NCI-H1105 treated with DMSO at 0.1 percent for 48 hours (cell line): ENCODE measurements around the gene UNC119B.

Experiments used
- DNase-seq: peaks from one replicate; lab custom pipeline; 2025; lab: John Stamatoyannopoulos, UW

UNC119B gene

GRCh38 chr12:120688527-120689071 is 21.7 kb upstream of the UNC119B start:
- no peak for DNase-seq

DNA sequence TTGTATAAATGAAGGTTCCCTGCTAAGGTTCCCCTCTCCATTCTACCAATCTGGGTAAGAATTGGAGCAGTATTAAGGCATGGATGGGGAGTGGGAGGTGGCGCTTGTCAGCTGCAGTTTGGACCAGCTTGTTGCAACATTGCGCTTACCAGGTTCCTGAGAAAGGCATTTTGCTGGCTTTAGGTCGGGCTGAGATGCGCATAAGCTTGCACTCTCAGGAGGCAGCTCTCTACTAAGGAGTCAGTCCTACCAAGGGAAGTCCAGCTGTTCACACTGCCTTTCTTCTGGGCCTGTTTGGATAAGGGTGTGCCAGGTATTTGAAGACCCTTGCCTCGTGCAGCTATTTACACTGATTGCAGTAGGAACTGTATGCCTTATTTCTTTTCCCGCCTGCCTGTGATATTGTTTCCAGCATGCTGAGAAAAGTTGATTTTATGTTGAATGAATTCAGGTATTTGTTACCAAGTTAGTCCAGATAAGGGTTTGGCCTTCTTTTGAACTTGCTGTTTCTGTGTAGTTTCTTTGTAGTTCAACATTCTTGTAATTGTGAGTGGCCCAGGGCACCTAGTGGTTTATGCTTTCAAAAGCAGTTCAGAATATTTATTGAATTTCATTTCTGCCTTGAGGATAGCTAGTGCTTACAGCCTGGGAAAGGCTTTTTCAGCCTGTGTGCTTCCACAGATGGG is 20.7 kb upstream of the UNC119B start:
- no peak for DNase-seq

- DNase-seq: no peak
These were observed 20.2 kb upstream of the UNC119B start for GRCh38 chr12:120690083-120690450.

GRCh38 chr12:120690978-120691377 is 19.3 kb upstream of the UNC119B start:
- DNase-seq: no peak

DNA sequence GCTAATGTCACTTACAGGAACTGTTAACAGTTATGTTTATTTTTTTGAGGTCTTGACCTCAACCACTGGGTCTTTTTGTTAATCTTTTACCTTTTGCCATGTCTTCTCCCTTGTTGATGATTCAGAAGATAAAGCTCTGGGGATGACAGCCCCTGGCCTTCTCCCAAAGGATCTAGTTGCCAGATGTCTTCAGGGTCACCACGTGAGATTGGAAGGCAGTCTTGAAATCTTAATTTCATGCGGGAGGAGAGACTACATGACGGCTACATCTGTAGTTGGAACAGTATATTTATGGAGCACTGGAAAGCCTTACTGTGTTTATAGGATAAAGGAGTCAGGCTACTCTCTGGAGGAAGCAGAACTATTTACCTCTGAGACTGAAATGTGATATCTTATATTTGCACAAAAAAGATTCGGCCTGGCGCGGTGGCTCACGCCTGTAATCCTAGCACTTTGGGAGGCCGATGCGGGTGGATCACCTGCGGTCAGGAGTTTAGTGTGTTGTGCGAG is 17.7 kb upstream of the UNC119B start:
- no peak for DNase-seq

- no peak for DNase-seq
These were observed 16.4 kb upstream of the UNC119B start for GRCh38 chr12:120693848-120694247.

DNA sequence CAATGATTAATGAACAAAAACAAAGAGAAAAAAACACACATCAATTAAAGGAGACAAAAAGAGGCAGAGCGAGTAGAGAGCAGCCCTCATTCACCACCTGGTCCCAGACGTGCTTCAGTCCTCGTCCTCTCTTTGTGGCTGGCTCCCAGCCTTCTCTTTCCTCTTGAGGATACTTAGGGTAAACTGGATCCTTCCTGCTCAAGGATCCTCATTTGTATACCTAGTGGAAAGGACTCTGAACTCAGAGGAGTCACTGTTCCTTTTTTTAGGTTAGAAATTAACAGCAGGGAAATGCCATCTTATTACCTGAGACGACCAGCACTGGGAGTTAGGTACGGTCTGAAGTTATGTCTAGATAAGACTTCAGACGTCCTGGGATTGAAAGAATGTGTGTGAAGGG is 13.6 kb upstream of the UNC119B start:
- no peak for DNase-seq

DNA sequence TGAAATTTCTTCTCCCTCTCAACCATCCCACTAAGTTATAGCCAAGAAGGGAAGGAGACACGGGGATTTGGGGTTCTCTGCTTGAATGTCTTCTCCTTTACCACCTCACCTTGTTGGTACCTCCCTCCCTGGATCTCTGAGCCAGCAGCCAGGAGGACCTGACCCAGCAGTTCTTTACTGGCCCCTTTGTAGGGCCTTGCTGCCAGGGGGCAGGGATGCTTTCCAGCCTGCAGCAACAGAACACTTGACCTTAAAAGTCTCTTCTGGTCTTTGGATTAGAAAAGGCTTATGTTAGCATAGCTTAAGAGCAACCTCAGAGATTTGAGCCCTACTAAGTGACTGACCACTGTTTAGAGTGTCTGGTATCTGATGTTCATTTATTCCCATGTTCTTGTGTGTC is 12.9 kb upstream of the UNC119B start:
- DNase-seq: no peak

DNA sequence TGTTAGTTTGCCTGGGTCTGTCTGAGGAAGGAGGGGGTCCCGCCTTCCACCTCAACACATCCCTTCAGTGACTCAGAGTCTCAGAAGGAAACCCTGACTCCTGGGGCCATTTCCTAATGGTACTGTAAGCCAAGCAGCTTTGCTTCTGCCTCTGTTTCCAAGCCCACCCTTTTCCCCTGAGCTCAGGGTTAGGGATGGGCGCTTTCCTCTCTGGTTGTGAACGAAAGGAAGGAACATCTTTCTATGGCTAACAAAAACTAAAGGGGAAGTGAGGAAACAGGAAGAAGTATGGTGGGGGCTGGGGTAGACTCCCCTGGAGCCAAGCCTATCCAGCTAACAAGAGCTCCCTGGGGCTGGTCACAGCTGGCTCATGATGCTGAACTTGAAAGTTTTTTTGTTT is 11.6 kb upstream of the UNC119B start:
- DNase-seq: no peak

DNA sequence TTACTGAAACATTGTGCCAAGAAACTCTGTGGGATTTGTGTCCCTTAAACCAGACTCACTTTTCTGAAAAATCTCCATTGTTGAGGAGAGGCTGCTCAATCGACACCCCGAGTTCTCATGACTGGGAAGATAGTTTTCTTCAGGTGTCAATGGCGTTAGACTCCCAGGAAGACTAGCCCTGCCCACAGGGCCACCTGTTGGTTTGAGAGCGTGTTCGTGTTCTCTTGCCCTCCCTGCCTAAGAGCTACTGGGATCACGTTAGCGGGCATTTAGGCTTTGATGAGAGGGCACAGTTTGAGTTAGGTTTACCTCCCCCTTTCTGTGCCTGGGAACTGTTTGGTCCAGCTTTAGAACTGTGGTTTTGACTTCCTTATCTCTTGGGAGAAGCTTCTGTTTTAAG is 10.7 kb upstream of the UNC119B start:
- DNase-seq: no peak

DNA sequence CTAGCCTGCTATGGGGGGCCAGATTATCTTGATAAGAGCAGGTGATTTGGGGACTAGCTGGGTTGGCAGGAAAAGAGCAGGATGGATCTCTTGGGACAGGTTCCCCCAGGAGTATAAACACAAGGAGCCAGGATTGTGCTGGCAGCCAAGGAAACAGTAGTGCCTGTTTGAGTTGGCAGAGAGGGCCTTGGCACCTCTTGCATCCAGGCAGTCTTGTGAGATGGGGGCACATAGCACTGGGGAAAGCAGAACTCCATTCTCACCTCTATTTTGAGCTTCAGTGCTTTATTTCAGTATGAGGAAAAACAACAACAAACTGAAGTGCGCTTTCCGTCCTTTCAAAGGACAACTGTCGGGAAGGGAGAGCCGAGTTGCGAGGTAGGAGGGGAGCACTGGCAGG is 9.4 kb upstream of the UNC119B start:
- no peak for DNase-seq

- DNase-seq: peak; percentile 53
These were observed 7.6 kb upstream of the UNC119B start for GRCh38 chr12:120702637-120703036.

- no peak for DNase-seq
These were observed 6.8 kb upstream of the UNC119B start for GRCh38 chr12:120703311-120703942.

DNA sequence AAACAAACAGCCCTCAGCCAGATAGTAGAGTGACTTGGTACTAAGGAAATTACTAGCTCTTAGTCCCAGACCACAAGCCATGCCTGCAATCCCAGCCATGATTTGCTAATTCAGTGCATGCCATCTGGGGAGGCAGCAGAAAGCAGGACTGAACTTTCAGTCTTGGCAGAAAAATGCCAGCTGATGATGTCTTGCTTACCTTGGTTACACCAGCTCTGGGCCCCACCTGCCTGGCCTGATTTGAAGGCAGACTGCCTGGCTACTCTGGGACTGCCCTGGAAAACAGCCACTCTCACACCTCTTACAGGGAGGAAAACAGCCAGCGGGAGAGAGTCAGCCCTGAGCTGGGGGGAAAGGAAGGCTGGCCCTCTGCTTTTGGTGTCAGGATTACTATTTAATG is 4.6 kb upstream of the UNC119B start:
- DNase-seq: no peak

DNA sequence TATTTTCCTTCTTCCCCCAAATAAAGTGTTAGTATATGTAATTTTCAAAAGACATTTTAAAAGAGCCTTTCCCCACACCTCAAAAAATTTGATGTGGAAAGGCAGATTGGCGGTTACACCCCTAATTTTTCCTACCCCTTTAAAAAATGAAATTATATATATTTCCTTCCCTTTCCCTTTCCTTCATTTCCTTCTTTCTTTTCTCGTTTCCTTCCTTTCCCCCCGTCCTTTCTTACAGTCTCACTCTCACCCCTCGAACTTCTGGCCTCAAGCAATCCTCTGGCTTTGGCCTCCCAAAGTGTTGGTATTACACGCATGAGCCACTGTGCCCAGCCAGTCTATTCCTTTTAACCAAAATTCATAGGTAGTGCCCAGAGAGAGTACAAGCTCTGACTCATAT is 4.2 kb upstream of the UNC119B start:
- DNase-seq: no peak

- DNase-seq: no peak
These were observed 1.6 kb upstream of the UNC119B start for GRCh38 chr12:120708651-120709050.

DNA sequence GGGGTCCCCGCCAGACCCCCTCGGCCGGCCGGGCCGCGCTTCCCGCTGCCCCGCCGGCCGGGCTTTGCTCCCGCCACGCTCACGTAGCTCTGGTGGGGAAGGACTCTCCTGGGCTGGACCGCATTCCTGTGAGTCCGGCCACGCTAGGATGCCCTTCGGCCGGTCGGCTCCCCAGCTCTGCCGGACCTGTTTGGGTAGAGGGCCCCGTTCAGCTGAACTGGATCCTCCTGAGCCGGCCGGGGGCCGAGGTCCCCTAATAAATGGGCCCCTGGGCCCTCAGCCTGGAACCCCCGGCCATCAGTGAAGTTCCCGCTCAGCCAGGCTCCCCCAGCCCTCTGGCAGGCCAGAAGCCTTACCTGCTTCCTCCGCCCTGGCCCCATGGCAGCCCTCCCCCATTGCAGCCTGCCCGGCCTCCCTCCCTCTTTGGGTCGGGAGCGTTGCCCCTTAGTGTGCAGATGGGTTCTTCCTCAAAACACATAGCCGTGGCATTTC is 593 bp downstream of the UNC119B start:
- DNase-seq: no peak

- DNase-seq: no peak
These were observed 1.2 kb downstream of the UNC119B start for GRCh38 chr12:120711411-120711810.

GRCh38 chr12:120712610-120713009 is 2.4 kb downstream of the UNC119B start:
- no peak for DNase-seq

GRCh38 chr12:120713861-120714482 is 3.7 kb downstream of the UNC119B start:
- DNase-seq: peak; percentile 81

DNA sequence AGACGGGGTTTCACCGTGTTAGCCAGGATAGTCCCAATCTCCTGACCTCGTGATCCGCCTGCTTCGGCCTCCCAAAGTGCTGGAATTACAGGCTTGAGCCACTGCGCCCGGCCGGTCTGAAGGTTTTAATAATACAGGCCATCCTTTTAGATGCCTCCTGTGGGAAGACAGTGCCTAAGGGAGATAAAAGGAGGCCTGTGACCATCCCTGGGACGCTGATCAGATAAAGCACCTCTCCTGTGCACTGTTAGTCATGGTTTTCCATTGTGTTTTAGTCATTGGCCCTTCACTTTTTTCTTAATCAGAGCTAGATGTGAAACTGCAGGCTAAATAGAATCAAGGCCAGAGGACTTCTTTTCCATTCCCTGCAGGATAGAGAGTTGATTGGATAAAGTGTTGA is 7.8 kb downstream of the UNC119B start:
- DNase-seq: no peak

- DNase-seq: no peak
These were observed 8.8 kb downstream of the UNC119B start for GRCh38 chr12:120719072-120719471.
